H1 (cell line): Measurements from ENCODE around the gene CFAP161. TPM values are rescaled to one million over a fixed set of nuclear protein-coding genes. Genes with fewer than 3 reads are reported as not detected.

Source experiments
- CTCF ChIA-PET: fragments of 300-600 bp; sonication (Branson Sonifier 250); formaldehyde crosslinking; loops from one replicate; lab custom pipeline; 2021; ENCODE audit not compliant: partially characterized antibody; lab: Charles Lee
- POLR2A ChIA-PET: fragments of 300-600 bp; sonication (Branson Sonifier 250); formaldehyde crosslinking; loops from one replicate; lab custom pipeline; 2021; ENCODE audit warnings: inconsistent platforms; ENCODE audit not compliant: partially characterized antibody; lab: Charles Lee
- DNase-seq, 2 experiments: peaks; one replicate each; pipeline versions ENCODE4 v3.0.0 to v3.0.0-alpha.2; 2010 to 2022; ENCODE audit warnings: low spot score in 2 of 2, low read depth in 1 of 2, mixed read lengths in 1 of 2
- FAIRE-seq: peaks from 2 replicates; lab custom pipeline; 2011; peaks lifted over from hg19 to GRCh38; lab: Jason Lieb, UNC
- H2AFZ ChIP-seq: 2 replicates; pipeline ENCODE4 v1.8.1; 2012; ENCODE audit warnings: low read length, inconsistent platforms
- H2AK5ac ChIP-seq: 2 replicates; pipeline ENCODE4 v1.6.1; 2013; ENCODE audit warnings: low read depth, low read length
- H2BK120ac ChIP-seq: replicated peaks from 2 replicates; pipeline ENCODE3; 2013; ENCODE audit warnings: low read depth, low read length, inconsistent platforms
- H2BK12ac ChIP-seq: 2 replicates; pipeline ENCODE4 v1.6.1; 2013; ENCODE audit warnings: low read depth, low read length
- H2BK15ac ChIP-seq: 2 replicates; pipeline ENCODE4 v1.6.1; 2013; ENCODE audit warnings: low read length
- H2BK20ac ChIP-seq: 2 replicates; pipeline ENCODE4 v1.6.1; 2013; ENCODE audit warnings: low read length
- H2BK5ac ChIP-seq: 2 replicates; pipeline ENCODE4 v1.6.1; 2013; ENCODE audit warnings: low read depth, low read length
- H3K14ac ChIP-seq: 2 replicates; pipeline ENCODE4 v1.6.1; 2013; ENCODE audit warnings: inconsistent platforms; ENCODE audit not compliant: insufficient read length
- H3K18ac ChIP-seq: 2 replicates; pipeline ENCODE4 v1.6.1; 2013; ENCODE audit warnings: low read length; ENCODE audit errors: extremely low read depth
- H3K23ac ChIP-seq: 2 replicates; pipeline ENCODE4 v1.6.1; 2013; ENCODE audit warnings: inconsistent platforms; ENCODE audit not compliant: insufficient read length
- H3K23me2 ChIP-seq: 2 replicates; pipeline ENCODE4 v1.6.1; 2013; ENCODE audit warnings: low read depth, low read length
- H3K27ac ChIP-seq: 2 replicates; pipeline ENCODE4 v1.6.1; 2011; ENCODE audit warnings: low read depth, low read length, inconsistent platforms
- H3K27me3 ChIP-seq, 4 experiments: replicated peaks in 1 of 4; 1 replicate in 1 of 4; 2 replicates in 3 of 4; pipeline versions ENCODE4 v1.6.1 to v1.8.1; 2011 to 2013; ENCODE audit warnings: low read length in 3 of 4, mild to moderate bottlenecking in 3 of 4, inconsistent platforms in 2 of 4, mixed read lengths in 2 of 4, moderate library complexity in 1 of 4; ENCODE audit not compliant: control insufficient read depth in 3 of 4, insufficient read depth in 3 of 4; ENCODE audit errors: extremely low read depth in 1 of 4
- H3K36me3 ChIP-seq, 4 experiments: 2 replicates each; pipeline versions ENCODE4 v1.6.1 to v1.8.1; 2011 to 2013; ENCODE audit warnings: mild to moderate bottlenecking in 4 of 4, low read length in 3 of 4, moderate library complexity in 2 of 4, control low read depth in 1 of 4, inconsistent platforms in 1 of 4; ENCODE audit not compliant: insufficient read depth in 4 of 4, control insufficient read depth in 2 of 4
- H3K4ac ChIP-seq: replicated peaks from 2 replicates; pipeline ENCODE3; 2013; ENCODE audit warnings: low read length, low read depth, mixed read lengths, inconsistent platforms; ENCODE audit not compliant: insufficient read length
- H3K4me1 ChIP-seq, 4 experiments: replicated peaks in 1 of 4; 1 replicate in 1 of 4; 2 replicates in 3 of 4; pipeline versions ENCODE4 v1.6.1 to v1.8.1; 2011 to 2013; ENCODE audit warnings: low read length in 3 of 4, inconsistent platforms in 2 of 4, mixed read lengths in 1 of 4; ENCODE audit not compliant: insufficient read depth in 4 of 4, control insufficient read depth in 3 of 4
- H3K4me2 ChIP-seq, 2 experiments: 2 replicates each; pipeline versions ENCODE4 v1.6.1 to v1.8.1; 2011 to 2013; ENCODE audit warnings: low read depth in 2 of 2, low read length in 2 of 2, control low read depth in 1 of 2, inconsistent platforms in 1 of 2, mild to moderate bottlenecking in 1 of 2; ENCODE audit not compliant: insufficient read depth in 1 of 2
- H3K4me3 ChIP-seq, 4 experiments: fragments of 200-600, 300-600 bp in 1 of 4; sonication (generic), shearing (Covaris generic), sonication (Bioruptor Twin) in 1 of 4; 2 replicates each; pipeline versions ENCODE4 v1.5.1 to v1.8.1; 2011 to 2016; ENCODE audit warnings: low read length in 4 of 4, low read depth in 3 of 4, control low read depth in 2 of 4, inconsistent platforms in 2 of 4, mild to moderate bottlenecking in 2 of 4, mixed read lengths in 1 of 4, moderate library complexity in 1 of 4; ENCODE audit not compliant: insufficient read depth in 2 of 4; ENCODE audit errors: extremely low read depth in 1 of 4
- H3K56ac ChIP-seq: replicated peaks from 2 replicates; pipeline ENCODE3; 2013; ENCODE audit warnings: low read depth, mild to moderate bottlenecking, mixed read lengths, low read length, inconsistent platforms; ENCODE audit not compliant: insufficient read length
- H3K79me1 ChIP-seq: 2 replicates; pipeline ENCODE4 v1.6.1; 2013; ENCODE audit warnings: low read depth, low read length, control low read depth
- H3K79me2 ChIP-seq, 2 experiments: 2 replicates each; pipeline versions ENCODE4 v1.6.1 to v1.8.1; 2012 to 2013; ENCODE audit warnings: low read length in 2 of 2, mild to moderate bottlenecking in 2 of 2, inconsistent platforms in 1 of 2; ENCODE audit not compliant: insufficient read depth in 2 of 2, control insufficient read depth in 1 of 2
- H3K9ac ChIP-seq, 4 experiments: replicated peaks in 1 of 4; 1 replicate in 1 of 4; 2 replicates in 3 of 4; pipeline versions ENCODE4 v1.6.1 to v1.8.1; 2011 to 2013; ENCODE audit warnings: low read depth in 3 of 4, low read length in 3 of 4, control low read depth in 2 of 4, mild to moderate bottlenecking in 2 of 4, moderate library complexity in 2 of 4, inconsistent platforms in 1 of 4; ENCODE audit errors: extremely low read depth in 1 of 4
- H3K9me3 ChIP-seq, 2 experiments: 2 replicates each; pipeline versions ENCODE4 v1.6.1 to v1.8.1; 2012 to 2013; ENCODE audit warnings: mild to moderate bottlenecking in 2 of 2, moderate library complexity in 2 of 2, control low read depth in 1 of 2, inconsistent platforms in 1 of 2, low read depth in 1 of 2, low read length in 1 of 2, mixed read lengths in 1 of 2; ENCODE audit not compliant: insufficient read depth in 2 of 2
- H4K20me1 ChIP-seq, 2 experiments: replicated peaks in 1 of 2; 2 replicates each; pipeline versions ENCODE3 to v1.8.1; 2011 to 2013; ENCODE audit warnings: inconsistent platforms in 2 of 2, low read length in 2 of 2, mild to moderate bottlenecking in 1 of 2; ENCODE audit not compliant: insufficient read depth in 2 of 2, control insufficient read depth in 1 of 2
- H4K5ac ChIP-seq: 2 replicates; pipeline ENCODE4 v1.6.1; 2013; ENCODE audit warnings: low read length, low read depth, mixed read lengths, inconsistent platforms; ENCODE audit not compliant: insufficient read length
- H4K8ac ChIP-seq: 2 replicates; pipeline ENCODE4 v1.8.0; 2013; ENCODE audit warnings: mild to moderate bottlenecking, moderate library complexity, low read length, inconsistent platforms; ENCODE audit not compliant: insufficient read depth; ENCODE audit errors: extremely low read depth
- H4K91ac ChIP-seq: replicated peaks from 2 replicates; pipeline ENCODE3; 2013; ENCODE audit warnings: low read length, mixed read lengths, inconsistent platforms; ENCODE audit not compliant: insufficient read length
- EGR1 ChIP-seq: IDR thresholded peaks from 2 replicates; pipeline ENCODE4 v1.6.1; 2011; ENCODE audit warnings: low read depth, low read length, borderline replicate concordance
- POLR2A ChIP-seq, 2 experiments: IDR thresholded peaks; 1 replicate in 1 of 2; 2 replicates in 1 of 2; pipeline ENCODE4 v1.6.1; 2011; ENCODE audit warnings: low read depth in 2 of 2, low read length in 2 of 2, mild to moderate bottlenecking in 2 of 2; ENCODE audit errors: control extremely low read depth in 1 of 2
- SAP30 ChIP-seq: fragments of 300-600 bp; sonication (generic); IDR thresholded peaks from 2 replicates; pipeline ENCODE4 v1.7.1; 2012; ENCODE audit warnings: low read length, moderate library complexity, mild to moderate bottlenecking, inconsistent platforms; ENCODE audit not compliant: insufficient read depth, insufficient replicate concordance
- SP2 ChIP-seq: IDR thresholded peaks from 2 replicates; pipeline ENCODE4 v1.6.1; 2012; ENCODE audit warnings: mild to moderate bottlenecking, low read length, inconsistent platforms
- WGBS, 2 experiments: shearing (Covaris generic) in 1 of 2; methylation state at CpG; one replicate each; pipeline versions ENCODE4 v1.1.6 to v1.1.7; 2013 to 2015; ENCODE audit warnings: low lambda C conversion rate in 2 of 2, mixed read lengths in 2 of 2, inconsistent platforms in 1 of 2, low coverage in 1 of 2, missing lambda C conversion rate in 1 of 2; ENCODE audit not compliant: insufficient replicate concordance in 2 of 2, insufficient coverage in 1 of 2, insufficient read length in 1 of 2; ENCODE audit errors: extremely low coverage in 1 of 2, missing lambda C conversion rate in 1 of 2; 5-methylcytosine and 5-hydroxymethylcytosine counted together
- polyA plus RNA-seq, 7 experiments: library from polyadenylated mRNA; depleted of rRNA in 3 of 7; stranded (reverse) in 5 of 7; unstranded in 2 of 7; fragments of >200 nt in 5 of 7; fragments of 200-250 nt in 2 of 7; gene quantifications; 1 replicate in 5 of 7; 2 replicates in 1 of 7; 4 replicates in 1 of 7; pipeline versions ENCODE4 v1.2.1 to v1.2.3, GENCODE V29; 2011 to 2013; ENCODE audit warnings: missing spikeins in 2 of 7, mixed read lengths in 2 of 7
- total RNA-seq: library from RNA; stranded (reverse); fragmentation: NEBNext Ultra II Directional; extraction: Animal tissue kit (Norgen Biotek cat#: 25700); gene quantifications from 2 replicates; pipeline ENCODE4 v1.2.1, GENCODE V29; 2021
- TF ChIP-seq, protein P1 (sequence below): IDR thresholded peaks from 2 replicates; pipeline ENCODE4 v1.6.1; 2011; ENCODE audit warnings: low read depth, mild to moderate bottlenecking, low read length; ENCODE audit not compliant: insufficient read depth
- TF ChIP-seq, protein P2 (sequence below), 3 experiments: IDR thresholded peaks; 1 replicate in 2 of 3; 2 replicates in 1 of 3; pipeline versions ENCODE4 v1.5.1 to v1.6.1; 2011; ENCODE audit warnings: low read length in 3 of 3, mild to moderate bottlenecking in 3 of 3, inconsistent platforms in 2 of 3, low read depth in 1 of 3, moderate library complexity in 1 of 3; ENCODE audit not compliant: insufficient read depth in 1 of 3; ENCODE audit errors: control extremely low read depth in 1 of 3

The CFAP161 gene
- total and polyA plus RNA-seq, 2 of the 8 experiments (the other 6 are each of a cell fraction or from before 2014, with no cell fraction given), result 0.05 TPM; not detected in 1

DNA sequence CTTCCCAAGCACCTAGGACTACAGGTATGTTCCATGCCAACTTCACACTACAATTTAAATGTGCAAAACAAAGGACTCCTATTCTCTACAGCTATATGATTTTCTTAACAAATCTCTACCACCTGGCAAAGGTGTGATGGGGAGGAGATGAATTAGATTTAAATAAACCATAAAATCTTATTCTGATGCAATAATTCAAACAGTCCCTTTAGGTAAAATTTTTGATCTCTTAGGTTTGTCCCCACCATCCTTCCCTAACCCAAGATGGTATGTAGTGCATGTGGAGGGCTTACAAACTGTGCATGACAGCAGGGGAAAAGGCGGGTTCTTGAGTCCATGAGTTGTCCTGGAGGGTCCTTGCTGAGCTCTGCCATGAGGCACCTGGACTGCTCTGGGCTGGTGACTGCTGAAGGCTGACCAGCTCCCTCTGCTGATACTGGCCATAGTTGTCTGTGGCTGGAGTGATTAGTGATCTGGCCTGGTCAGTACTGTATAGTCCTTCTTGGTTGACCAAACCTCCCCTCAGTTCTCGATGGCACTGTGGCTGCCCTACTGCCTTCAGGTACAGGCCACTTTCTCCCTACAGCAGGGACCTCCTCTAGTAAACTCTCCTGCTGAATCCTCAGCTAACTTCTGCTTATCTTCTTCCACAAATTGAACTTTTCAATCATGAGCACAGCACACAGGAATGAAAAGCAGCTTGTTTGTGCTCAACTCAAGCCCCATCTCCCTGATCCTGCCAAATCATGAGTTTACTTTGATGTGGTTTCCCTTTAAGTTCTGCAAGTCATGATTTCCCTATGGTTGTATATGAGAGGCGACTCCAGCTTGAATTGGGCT, 30.1 kb downstream of the CFAP161 start:
- Histone ChIP-seq H3K23ac (no peak overlapping the region), H4K8ac (no peak overlapping the region), H2BK120ac (no peak overlapping the region), H3K79me1 (no peaks in the 10 kb centered on the region), H3K14ac (no peak overlapping the region), H3K27me3 (no peaks in the 10 kb centered on the region), H3K36me3 (no peaks in the 10 kb centered on the region), H3K9me3 (no peaks in the 10 kb centered on the region), H3K56ac (no peak overlapping the region), H2AK5ac (no peak overlapping the region), H4K91ac (no peak overlapping the region), H3K4me3 (no peak overlapping the region), H3K4ac (no peak overlapping the region), H2BK5ac (no peak overlapping the region), H2BK15ac (no peak overlapping the region), H3K27ac (no peak overlapping the region), H3K4me2 (no peak overlapping the region), H2BK20ac (no peak overlapping the region), H3K79me2 (no peaks in the 10 kb centered on the region), H2BK12ac (no peak overlapping the region), H4K20me1 (no peaks in the 10 kb centered on the region), H3K9ac (no peak overlapping the region), H3K18ac (no peak overlapping the region), H3K23me2 (no peaks in the 10 kb centered on the region), H4K5ac (no peak overlapping the region), H2AFZ (no peak overlapping the region), H3K4me1 (no peaks in the 10 kb centered on the region)
- 79% methylated on average over 3 of the region's 3 CpGs; no CpG with 5 or more reads in 1 of the 2 experiments for WGBS, 2 experiments
- FAIRE-seq (no peak), DNase-seq (no peak)
- ChIA-PET CTCF (interaction anchor here (0.6 to 3.9 kb wide), 19 partner anchors 8 to 306 kb away, joined by 3 to 25 read pairs (median 4); partner anchors contain the start of gene CFAP161), POLR2A (no interaction called here)
- no peak for TF ChIP-seq SP2
- TF ChIP-seq, protein P1, sequence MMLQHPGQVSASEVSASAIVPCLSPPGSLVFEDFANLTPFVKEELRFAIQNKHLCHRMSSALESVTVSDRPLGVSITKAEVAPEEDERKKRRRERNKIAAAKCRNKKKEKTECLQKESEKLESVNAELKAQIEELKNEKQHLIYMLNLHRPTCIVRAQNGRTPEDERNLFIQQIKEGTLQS, result no peak
- no peak for TF ChIP-seq EGR1
- no peak for TF ChIP-seq SAP30
- no peak for TF ChIP-seq POLR2A (IDR thresholded peaks at IDR 0.05; ENCODE audit: control extremely low read depth in 1 of 2, low read depth in 2 of 2, low read length in 2 of 2)
- TF ChIP-seq, protein P2, sequence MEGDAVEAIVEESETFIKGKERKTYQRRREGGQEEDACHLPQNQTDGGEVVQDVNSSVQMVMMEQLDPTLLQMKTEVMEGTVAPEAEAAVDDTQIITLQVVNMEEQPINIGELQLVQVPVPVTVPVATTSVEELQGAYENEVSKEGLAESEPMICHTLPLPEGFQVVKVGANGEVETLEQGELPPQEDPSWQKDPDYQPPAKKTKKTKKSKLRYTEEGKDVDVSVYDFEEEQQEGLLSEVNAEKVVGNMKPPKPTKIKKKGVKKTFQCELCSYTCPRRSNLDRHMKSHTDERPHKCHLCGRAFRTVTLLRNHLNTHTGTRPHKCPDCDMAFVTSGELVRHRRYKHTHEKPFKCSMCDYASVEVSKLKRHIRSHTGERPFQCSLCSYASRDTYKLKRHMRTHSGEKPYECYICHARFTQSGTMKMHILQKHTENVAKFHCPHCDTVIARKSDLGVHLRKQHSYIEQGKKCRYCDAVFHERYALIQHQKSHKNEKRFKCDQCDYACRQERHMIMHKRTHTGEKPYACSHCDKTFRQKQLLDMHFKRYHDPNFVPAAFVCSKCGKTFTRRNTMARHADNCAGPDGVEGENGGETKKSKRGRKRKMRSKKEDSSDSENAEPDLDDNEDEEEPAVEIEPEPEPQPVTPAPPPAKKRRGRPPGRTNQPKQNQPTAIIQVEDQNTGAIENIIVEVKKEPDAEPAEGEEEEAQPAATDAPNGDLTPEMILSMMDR (IDR thresholded peaks at IDR 0.05; ENCODE audit: control extremely low read depth in 1 of 3, insufficient read depth in 1 of 3, low read depth in 1 of 3, low read length in 3 of 3), result peak; percentile 19 to 25 (median 25); a peak in 2 of 4 replicates
